Fibroblast of villous mesenchyme (primary cell): Measurements from ENCODE around the gene SPATA2. TPM values are rescaled to one million over a fixed set of nuclear protein-coding genes. Genes with fewer than 3 reads are reported as not detected.
"Not testable (repeated sequence)": the region's sequence is repeated elsewhere in the genome, so short reads cannot be mapped to it uniquely, and the experiment has no call there.

Experiments
- DNase-seq: peaks from one replicate; pipeline ENCODE4 v3.0.0-alpha.2; 2010; ENCODE audit warnings: low read depth
- H3K4me3 ChIP-seq: 2 replicates; pipeline ENCODE4 v1.5.1; 2011; ENCODE audit warnings: low read depth, mild to moderate bottlenecking, low read length
- CTCF ChIP-seq: IDR thresholded peaks from 2 replicates; pipeline ENCODE4 v1.5.1; 2012; ENCODE audit warnings: low read depth, mild to moderate bottlenecking, low read length; ENCODE audit not compliant: insufficient read depth
- total RNA-seq: library from RNA; depleted of rRNA; stranded (reverse); fragments of >200 nt; gene quantifications from 2 replicates; pipeline ENCODE4 v1.2.3, GENCODE V29; 2012

SPATA2 gene, protein sequence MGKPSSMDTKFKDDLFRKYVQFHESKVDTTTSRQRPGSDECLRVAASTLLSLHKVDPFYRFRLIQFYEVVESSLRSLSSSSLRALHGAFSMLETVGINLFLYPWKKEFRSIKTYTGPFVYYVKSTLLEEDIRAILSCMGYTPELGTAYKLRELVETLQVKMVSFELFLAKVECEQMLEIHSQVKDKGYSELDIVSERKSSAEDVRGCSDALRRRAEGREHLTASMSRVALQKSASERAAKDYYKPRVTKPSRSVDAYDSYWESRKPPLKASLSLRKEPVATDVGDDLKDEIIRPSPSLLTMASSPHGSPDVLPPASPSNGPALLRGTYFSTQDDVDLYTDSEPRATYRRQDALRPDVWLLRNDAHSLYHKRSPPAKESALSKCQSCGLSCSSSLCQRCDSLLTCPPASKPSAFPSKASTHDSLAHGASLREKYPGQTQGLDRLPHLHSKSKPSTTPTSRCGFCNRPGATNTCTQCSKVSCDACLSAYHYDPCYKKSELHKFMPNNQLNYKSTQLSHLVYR
- total RNA-seq = 2.6 and 3.9 TPM in 2 replicates

DNA sequence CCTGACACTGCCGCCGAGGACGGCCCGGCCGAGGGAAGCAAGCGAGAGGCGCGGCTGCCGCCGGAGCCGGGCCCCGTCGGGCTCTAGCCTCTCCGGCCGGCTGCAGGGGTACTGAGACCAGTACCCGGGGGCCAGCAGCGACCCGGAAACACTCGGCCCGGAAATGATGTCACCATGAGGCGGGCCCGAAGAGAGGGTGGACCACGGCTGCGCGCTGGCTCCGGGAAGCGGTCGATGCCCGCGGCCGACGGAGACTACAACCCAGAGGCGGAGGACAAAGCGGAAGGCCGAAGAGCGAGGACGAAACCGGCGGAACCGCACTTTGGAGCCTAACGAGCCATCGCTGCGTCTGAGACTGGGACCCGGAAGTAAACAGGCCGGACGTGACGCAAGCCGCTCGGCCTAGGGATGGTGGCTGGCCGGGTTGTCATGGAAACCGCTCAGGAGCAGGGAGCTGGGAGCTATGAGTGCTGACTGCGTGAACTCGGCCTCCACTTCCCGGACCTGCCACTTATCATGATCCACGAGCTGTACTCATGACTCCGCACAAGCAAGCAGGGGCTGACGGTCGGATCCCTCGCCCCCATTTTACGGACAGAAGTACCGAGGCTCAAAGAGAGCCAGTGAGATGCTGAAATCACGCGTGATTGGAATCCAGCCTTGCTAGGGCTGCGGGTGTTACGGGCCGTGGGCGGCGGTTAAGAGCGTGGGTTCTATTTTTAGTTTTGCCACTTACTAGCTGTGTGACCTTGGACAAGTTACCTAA lies at the start of gene SPATA2:
TSS of gene SPATA2 (minus strand) at position 150 of the 766 bp plus-strand sequence. CDS start 7,039 bp downstream, outside the sequence.
- peak; percentile 97 for DNase-seq
- peak within 1 kb of the TSS; percentile 83 for H3K4me3 ChIP-seq
- no peak for TF ChIP-seq CTCF

- DNase-seq = no peak
- TF ChIP-seq CTCF = no peak
- no peak overlapping the region for H3K4me3 ChIP-seq
Observed at GRCh38 chr20:49961413-49961812, 46.1 kb upstream of the SPATA2 start.

DNA sequence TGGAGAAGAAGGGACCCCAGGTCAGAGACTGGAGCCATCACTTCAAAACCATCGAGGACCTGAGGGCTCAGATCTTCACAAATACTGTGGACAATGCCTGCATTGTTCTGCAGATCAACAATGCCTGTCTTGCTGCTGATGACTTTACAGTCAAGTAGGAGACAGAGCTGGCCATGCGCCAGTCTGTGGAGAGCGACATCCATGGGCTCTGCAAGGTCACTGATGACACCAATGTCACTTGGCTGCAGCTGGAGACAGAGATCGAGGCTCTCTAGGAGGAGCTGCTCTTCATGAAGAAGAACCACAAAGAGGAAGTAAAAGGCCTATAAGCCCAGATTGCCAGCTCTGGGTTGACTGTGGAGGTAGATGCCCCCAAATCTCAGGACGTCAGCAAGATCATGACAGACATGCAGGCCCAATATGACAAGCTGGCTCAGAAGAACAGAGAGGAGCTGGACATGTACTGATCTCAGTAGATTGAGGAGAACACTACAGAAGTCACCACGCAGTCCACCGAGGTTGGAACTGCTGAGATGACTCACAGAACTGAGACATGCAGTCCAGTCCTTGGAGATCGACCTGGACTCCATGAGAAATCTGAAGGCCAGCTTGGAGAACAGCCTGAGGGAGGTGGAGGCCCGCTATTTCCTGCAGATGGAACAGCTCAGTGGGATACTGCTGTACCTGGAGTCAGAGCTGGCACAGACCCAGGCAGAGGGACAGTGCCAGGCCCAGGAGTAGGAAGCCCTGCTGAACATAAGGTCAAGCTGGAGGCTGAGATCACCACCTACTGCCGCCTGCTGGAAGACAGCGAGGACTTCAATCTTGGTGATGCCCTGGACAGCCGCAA lies 42.0 kb upstream of the SPATA2 start:
- not testable (repeated sequence) for H3K4me3 ChIP-seq, DNase-seq

- no peak for DNase-seq
- TF ChIP-seq CTCF = no peak
- H3K4me3 ChIP-seq = no peak overlapping the region
Observed at GRCh38 chr20:49956689-49957088, 41.4 kb upstream of the SPATA2 start.

DNA sequence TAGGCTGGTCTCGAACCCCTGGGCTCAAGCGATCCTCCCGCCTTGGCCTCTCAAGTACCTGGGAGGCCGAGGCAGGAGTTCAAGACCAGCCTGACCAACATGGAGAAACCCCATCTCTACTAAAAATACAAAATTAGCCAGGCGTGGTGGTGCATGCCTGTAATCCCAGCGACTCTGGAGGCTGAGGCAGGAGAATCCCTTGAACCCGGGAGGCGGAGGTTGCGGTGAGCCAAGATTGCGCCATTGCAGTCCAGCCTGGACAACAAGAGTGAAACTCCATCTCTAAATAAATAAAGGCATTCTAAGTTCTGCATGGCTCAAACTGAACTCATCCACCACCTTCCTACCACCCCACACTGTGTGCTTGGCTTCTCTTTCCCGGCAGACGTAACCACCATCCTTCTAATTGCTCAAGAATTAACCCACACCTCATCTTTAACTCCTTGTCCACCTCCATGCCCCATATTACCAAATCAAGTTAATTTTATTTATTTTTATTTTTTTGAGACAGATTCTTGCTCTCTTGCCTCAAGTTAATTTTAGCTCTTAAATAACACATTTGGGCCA lies 40.6 kb upstream of the SPATA2 start:
- DNase-seq, H3K4me3 ChIP-seq: not testable (repeated sequence)

- TF ChIP-seq CTCF = no peak
- no peak overlapping the region for H3K4me3 ChIP-seq
Observed at GRCh38 chr20:49955167-49955566, 39.8 kb upstream of the SPATA2 start.

GRCh38 chr20:49951151-49951550 lies 35.8 kb upstream of the SPATA2 start:
- TF ChIP-seq CTCF = no peak
- no peak overlapping the region for H3K4me3 ChIP-seq
- DNase-seq = peak; percentile 28

More at GRCh38 chr20:49955167-49955566, 39.8 kb upstream of the SPATA2 start:
- DNase-seq = no peak
